Mesodermal cell (in vitro differentiated cells): ENCODE measurements around the gene RNF168.

Experiments
- H3K27ac ChIP-seq: 2 replicates; pipeline ENCODE4 v1.7.0; 2013; ENCODE audit warnings: mild to moderate bottlenecking, low read depth, low read length, moderate library complexity; ENCODE audit not compliant: severe bottlenecking
- H3K36me3 ChIP-seq: 2 replicates; pipeline ENCODE4 v1.7.1; 2013; ENCODE audit warnings: mild to moderate bottlenecking, low read length, moderate library complexity; ENCODE audit not compliant: control insufficient read depth, insufficient read depth
- H3K4me1 ChIP-seq: one replicate; pipeline ENCODE4 v1.7.1; 2013; ENCODE audit warnings: mild to moderate bottlenecking, low read length; ENCODE audit not compliant: insufficient read depth, control insufficient read depth, poor library complexity, severe bottlenecking
- H3K4me3 ChIP-seq: 2 replicates; pipeline ENCODE4 v1.7.0; 2013; ENCODE audit warnings: low read length, control low read depth, mild to moderate bottlenecking; ENCODE audit not compliant: insufficient read depth, poor library complexity, severe bottlenecking; ENCODE audit errors: extremely low read depth
- H3K9me3 ChIP-seq: 2 replicates; pipeline ENCODE4 v1.7.1; 2013; ENCODE audit warnings: mild to moderate bottlenecking, low read length, moderate library complexity; ENCODE audit not compliant: control insufficient read depth
- WGBS, 2 experiments: methylation state at CpG; one replicate each; pipeline ENCODE4 v1.1.5; 2013; ENCODE audit warnings: missing lambda C conversion rate in 2 of 2; ENCODE audit not compliant: insufficient coverage in 2 of 2; 5-methylcytosine and 5-hydroxymethylcytosine counted together

The RNF168 gene

DNA sequence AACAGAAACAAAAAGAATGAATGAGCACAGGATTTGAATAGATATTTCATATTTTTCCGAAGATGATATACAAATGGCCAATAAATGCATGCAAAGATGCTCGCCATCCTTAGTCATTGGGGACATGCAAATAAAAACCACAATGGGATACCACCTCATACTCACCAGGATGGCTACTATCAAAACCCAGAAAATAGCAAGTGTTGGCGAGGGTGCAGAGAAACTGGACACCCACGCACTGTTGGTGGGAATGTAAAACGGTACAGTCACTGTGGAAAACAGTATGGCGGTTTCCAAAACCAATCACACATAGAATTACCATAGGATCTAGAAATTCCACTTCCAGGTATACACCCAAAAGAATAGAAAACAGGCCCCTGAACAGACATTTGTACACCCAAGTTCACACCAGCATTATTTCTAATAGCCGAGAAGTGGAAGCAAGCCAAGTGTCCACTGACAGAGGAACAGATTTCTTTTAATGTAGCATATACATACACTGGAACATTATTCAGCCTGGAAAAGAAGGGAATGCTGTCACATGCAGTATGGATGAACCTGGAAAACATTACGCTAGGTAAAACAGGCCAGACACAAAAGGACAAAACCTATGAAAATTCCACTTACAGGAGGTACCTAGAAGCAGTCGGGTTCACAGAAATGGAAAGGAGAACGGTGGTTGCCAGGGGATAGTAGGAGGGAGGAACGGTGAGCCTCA is 3.6 kb downstream of the RNF168 start:
- peaks cover 48% of the 10 kb centered on the region for H3K36me3 ChIP-seq
- WGBS, 2 experiments: 43 to 50% methylated on average over 2 to 5 of the region's 11 CpGs
- H3K4me1 ChIP-seq: peaks cover 8% of the 10 kb centered on the region
- no peaks in the 10 kb centered on the region for H3K9me3 ChIP-seq
- peak overlapping the region; percentile 97 for H3K4me3 ChIP-seq
- peak overlapping the region; percentile 77 for H3K27ac ChIP-seq

DNA sequence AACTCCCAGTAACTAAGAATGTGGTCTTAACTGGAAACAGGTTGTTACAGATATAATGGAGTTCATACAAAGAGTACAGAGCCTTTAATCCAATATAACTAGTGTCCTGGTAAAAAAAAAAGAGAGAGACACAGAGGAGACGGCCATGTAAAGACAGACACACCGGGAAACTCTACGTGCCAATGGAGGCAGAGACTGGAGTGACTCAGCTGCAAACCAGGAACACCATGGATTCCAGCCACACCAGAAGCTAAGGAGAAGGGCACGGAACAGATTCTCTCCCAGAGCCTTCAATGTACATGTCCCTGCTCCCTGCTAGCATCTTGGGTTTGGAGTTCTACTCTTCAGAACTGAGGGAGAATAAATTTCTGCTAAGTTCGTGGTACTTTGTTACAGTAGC is 4.5 kb downstream of the RNF168 start:
- Histone ChIP-seq H3K4me1 (peaks cover 5% of the 10 kb centered on the region), H3K4me3 (peak overlapping the region; percentile 97), H3K27ac (peak overlapping the region; percentile 68), H3K9me3 (no peaks in the 10 kb centered on the region), H3K36me3 (peaks cover 57% of the 10 kb centered on the region)
- WGBS, 2 experiments: 76 to 77% methylated on average over 2 to 3 of the region's 5 CpGs

DNA sequence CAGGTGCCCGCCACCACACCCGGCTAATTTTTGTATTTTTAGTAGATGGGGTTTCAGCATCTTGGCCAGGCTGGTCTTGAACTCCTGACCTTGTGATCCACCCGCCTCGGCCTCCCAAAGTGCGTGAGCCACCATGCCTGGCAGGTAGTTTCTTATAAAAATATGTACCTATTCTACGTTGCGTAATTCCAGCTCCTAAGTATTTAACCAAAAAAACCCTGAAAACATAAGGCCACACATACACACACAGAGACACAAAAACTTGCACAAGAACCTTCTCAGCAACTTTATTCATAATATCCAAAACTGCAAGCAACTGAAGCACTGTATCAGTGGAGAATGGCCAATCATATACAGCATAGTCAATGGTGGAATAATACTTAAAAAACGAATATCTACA is 5.3 kb downstream of the RNF168 start:
- Histone ChIP-seq H3K9me3 (no peaks in the 10 kb centered on the region), H3K36me3 (peaks cover 61% of the 10 kb centered on the region), H3K27ac (no peak overlapping the region), H3K4me3 (no peak overlapping the region), H3K4me1 (peaks cover 3% of the 10 kb centered on the region)
- WGBS, 2 experiments: 96% methylated on average over 5 to 6 of the region's 8 CpGs

DNA sequence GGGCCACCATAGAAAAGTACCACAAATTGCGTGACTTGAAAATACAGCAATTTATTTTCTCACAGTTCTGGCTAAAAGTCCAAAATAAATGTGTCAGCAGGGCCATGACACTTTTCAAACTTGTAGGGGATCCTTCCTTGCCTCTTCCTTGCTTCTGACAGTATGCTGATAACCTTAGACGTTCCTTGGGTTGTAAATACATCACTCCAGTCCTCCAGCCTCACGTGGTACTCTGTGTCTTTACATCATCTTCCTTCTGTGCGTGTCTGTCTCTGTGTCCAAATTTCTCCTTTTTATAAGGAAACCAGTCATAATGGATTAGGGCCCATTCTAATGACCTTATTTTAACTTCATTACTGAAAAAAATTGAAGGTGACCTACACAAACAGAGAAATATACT is 7.4 kb downstream of the RNF168 start:
- Histone ChIP-seq H3K4me3 (no peak overlapping the region), H3K4me1 (peaks cover 3% of the 10 kb centered on the region), H3K36me3 (peaks cover 73% of the 10 kb centered on the region), H3K27ac (no peak overlapping the region), H3K9me3 (no peaks in the 10 kb centered on the region)
- 92 to 93% methylated on average over 4 of the region's 4 CpGs for WGBS, 2 experiments

DNA sequence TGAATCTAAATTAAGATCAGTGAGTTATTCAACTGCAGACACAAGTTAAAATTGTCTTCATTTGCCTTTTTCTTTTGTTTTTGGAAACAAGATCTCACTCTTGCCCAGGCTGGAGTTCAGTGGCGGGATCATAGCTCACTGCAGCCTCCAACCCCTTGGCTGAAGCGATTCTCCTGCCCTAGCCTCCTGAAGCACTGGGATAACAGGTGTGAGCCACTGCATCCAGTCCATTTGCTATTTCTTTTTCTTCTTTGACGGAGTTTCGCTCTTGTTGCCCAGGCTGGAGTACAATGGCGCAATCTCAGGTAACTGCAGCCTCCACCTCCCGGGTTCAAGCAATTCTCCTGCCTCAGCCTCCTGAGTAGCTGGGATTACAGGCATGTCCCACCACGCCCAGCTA is 10.3 kb downstream of the RNF168 start:
- Histone ChIP-seq H3K4me3 (no peak overlapping the region), H3K4me1 (peaks cover 3% of the 10 kb centered on the region), H3K9me3 (no peaks in the 10 kb centered on the region), H3K27ac (no peak overlapping the region), H3K36me3 (peaks cover 60% of the 10 kb centered on the region)
- WGBS, 2 experiments: 95 to 99% methylated on average over 6 to 7 of the region's 7 CpGs

DNA sequence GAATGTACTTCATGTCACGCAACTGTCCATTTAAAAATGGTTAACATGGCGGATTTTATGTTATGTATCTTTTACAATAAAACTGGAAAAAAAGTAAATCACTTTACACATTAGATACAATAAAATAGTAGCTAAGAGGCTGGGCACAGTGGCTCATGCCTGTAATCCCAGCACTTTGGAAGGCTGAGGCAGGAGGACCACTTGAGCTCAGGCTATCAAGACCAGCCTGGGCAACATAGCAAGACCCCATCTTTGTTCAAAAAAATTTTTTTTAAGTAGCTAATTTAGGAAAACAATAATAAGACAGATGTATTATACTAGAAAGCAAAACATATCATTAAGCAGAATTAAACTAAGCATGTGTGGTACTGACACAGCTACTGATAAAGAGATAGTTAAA is 11.5 kb downstream of the RNF168 start:
- H3K36me3 ChIP-seq: peaks cover 64% of the 10 kb centered on the region
- H3K4me1 ChIP-seq: peaks cover 3% of the 10 kb centered on the region
- no CpG with 5 or more reads among the region's 2 CpGs for WGBS, 2 experiments
- no peak overlapping the region for H3K27ac ChIP-seq
- no peak overlapping the region for H3K4me3 ChIP-seq
- H3K9me3 ChIP-seq: no peaks in the 10 kb centered on the region

DNA sequence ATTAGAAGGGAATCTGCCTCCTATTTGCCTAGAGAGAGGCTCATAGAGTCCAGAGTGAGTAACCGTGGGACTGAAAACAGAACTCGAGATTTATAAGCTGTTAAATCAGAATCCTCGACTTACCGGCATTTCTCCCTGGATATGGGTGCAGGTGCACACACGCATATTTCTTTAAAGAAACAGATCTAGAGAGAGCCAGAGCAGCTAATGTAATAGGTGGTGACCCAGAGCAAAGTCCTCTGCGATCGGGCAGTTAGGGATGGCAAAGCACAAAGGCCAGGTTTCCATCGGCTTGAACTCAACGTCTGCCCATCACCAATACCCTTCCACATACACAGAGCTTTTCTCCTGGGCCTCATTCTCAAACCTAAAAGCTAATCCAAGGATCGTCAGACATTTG is 13.8 kb downstream of the RNF168 start:
- no peak overlapping the region for H3K27ac ChIP-seq
- H3K9me3 ChIP-seq: no peaks in the 10 kb centered on the region
- WGBS, 2 experiments: 91 to 100% methylated on average over 5 to 9 of the region's 10 CpGs
- no peak overlapping the region for H3K4me3 ChIP-seq
- H3K4me1 ChIP-seq: peaks cover 3% of the 10 kb centered on the region
- peaks cover 63% of the 10 kb centered on the region for H3K36me3 ChIP-seq

DNA sequence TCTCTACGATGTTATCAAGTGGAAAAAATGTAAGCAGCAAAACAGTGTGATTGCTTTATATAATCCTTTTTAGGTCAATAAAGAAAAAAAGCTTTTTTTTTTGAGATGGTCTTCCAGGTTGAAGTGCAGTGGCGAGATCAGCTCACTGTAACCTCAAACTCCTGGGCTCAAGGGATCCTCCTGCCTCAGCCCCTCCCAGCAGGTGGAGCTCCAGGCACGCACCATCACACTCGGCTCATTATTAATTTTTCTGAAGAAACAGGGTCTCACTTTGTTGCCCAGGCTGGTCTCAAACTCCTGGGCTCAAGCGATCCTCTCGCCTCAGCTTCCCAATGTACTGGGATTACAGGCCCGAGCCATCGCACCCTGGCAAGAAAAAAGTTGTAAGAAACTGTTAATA is 17.3 kb downstream of the RNF168 start:
- H3K36me3 ChIP-seq: peaks cover 73% of the 10 kb centered on the region
- no peaks in the 10 kb centered on the region for H3K9me3 ChIP-seq
- WGBS, 2 experiments: 93 to 96% methylated on average over 6 to 8 of the region's 8 CpGs
- H3K27ac ChIP-seq: no peak overlapping the region
- peaks cover 3% of the 10 kb centered on the region for H3K4me1 ChIP-seq
- no peak overlapping the region for H3K4me3 ChIP-seq

DNA sequence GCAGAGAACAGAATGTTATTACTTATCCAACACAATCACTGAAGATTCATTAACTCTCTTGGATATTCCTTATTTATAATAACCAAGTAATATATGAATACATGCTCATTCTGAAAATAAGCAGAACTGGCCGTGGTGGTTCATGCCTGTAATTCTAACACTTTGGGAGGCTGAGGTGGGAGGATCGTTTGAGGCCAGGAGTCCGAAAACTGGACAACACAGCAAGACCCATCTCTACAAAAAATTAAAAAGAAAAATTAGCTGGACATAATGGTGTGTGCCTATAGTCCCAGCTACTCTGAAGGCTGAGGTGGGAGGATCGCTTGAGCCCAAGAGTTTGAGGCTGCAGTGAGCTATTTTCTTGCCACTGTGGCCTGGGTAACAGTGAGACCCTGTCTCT is 25.9 kb downstream of the RNF168 start:
- Histone ChIP-seq H3K36me3 (peaks cover 87% of the 10 kb centered on the region), H3K9me3 (no peaks in the 10 kb centered on the region), H3K4me3 (no peak overlapping the region), H3K4me1 (no peaks in the 10 kb centered on the region), H3K27ac (no peak overlapping the region)
- 100% methylated on average over 1 of the region's 4 CpGs for WGBS, 2 experiments

DNA sequence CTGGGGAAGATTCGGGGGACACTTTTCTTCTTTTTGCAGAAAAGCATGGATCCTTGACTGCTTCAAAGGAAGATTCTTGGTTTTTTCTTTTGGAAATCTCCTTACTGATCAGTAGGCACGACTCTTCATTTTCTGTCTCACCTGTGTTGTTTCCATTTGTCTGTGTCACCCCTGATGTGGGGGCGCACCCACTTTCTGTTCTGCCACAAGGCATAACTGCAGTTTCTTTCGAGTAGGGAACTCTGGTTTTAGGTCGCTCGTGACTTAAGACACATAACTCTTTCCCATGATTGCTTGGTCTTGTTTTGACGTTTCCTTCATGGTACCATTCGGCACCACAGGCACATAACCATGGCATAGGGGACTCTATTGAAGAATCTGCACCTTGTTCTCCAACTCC is 31.3 kb downstream of the RNF168 start:
- Histone ChIP-seq H3K36me3 (peaks cover 82% of the 10 kb centered on the region), H3K9me3 (no peaks in the 10 kb centered on the region), H3K4me1 (peaks cover 7% of the 10 kb centered on the region), H3K4me3 (no peak overlapping the region), H3K27ac (no peak overlapping the region)
- WGBS, 2 experiments: 96 to 98% methylated on average over 7 of the region's 8 CpGs

DNA sequence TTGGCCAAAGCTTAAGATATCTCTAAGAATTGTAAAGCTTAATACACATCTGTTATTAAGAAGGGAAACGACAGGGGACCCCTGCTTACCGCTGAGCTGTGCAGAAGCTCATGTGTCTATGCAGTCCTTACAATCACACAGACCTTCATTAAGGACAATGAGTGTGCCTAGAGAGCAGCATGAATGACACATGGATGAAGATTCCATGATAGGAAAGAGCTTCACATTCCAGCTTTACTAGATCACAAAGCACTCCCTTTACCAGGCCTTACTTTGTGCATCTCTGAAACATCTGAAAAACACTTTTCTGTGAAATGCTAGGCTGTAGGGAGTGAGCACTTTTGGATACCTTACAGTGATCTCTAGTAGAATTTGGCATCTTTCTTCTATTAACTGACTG is 32.0 kb downstream of the RNF168 start:
- 100% methylated on average over 2 of the region's 2 CpGs; no CpG with 5 or more reads in 1 of the 2 experiments for WGBS, 2 experiments
- H3K4me3 ChIP-seq: no peak overlapping the region
- peaks cover 80% of the 10 kb centered on the region for H3K36me3 ChIP-seq
- no peaks in the 10 kb centered on the region for H3K9me3 ChIP-seq
- peaks cover 7% of the 10 kb centered on the region for H3K4me1 ChIP-seq
- peak overlapping the region; percentile 60 for H3K27ac ChIP-seq
